HepG2 (cell line): ENCODE results near the gene KLHL30. TPM values are rescaled to one million over a fixed set of nuclear protein-coding genes. Genes with fewer than 3 reads are reported as not detected.

ENCODE experiments used
- ATF5 ChIP-seq: sonication (generic); formaldehyde crosslinking; IDR thresholded peaks from 2 replicates; pipeline ENCODE4 v1.4.0; 2020; ENCODE audit warnings: mild to moderate bottlenecking, low read depth, missing genetic modification reagents
- ATRX ChIP-seq: sonication (generic); formaldehyde crosslinking; IDR thresholded peaks from 2 replicates; pipeline ENCODE4 v1.4.0; 2020; ENCODE audit warnings: missing genetic modification reagents, borderline replicate concordance
- CBFB ChIP-seq: sonication (generic); formaldehyde crosslinking; IDR thresholded peaks from 2 replicates; pipeline ENCODE4 v1.4.0; 2020; ENCODE audit warnings: missing genetic modification reagents
- NR1H2 ChIP-seq: sonication (generic); formaldehyde crosslinking; IDR thresholded peaks from 2 replicates; pipeline ENCODE4 v1.8.1; 2022; ENCODE audit warnings: low read depth, missing genetic modification reagents, borderline replicate concordance
- NR2F6 ChIP-seq, 2 experiments: IDR thresholded peaks; 2 replicates each; pipeline ENCODE4 v1.6.1; 2016; ENCODE audit warnings: antibody characterized with exemption in 1 of 2, mild to moderate bottlenecking in 1 of 2
- RAD51 ChIP-seq: fragments of 450-650 bp; IDR thresholded peaks from 2 replicates; pipeline ENCODE4 v1.6.1; 2016; ENCODE audit warnings: borderline replicate concordance
- RARG ChIP-seq: sonication (generic); formaldehyde crosslinking; IDR thresholded peaks from 2 replicates; pipeline ENCODE4 v1.4.0; 2020; ENCODE audit warnings: low read depth, mild to moderate bottlenecking, missing genetic modification reagents
- SP5 ChIP-seq: IDR thresholded peaks from 2 replicates; pipeline ENCODE4 v1.6.1; 2016; ENCODE audit warnings: low read depth, borderline replicate concordance
- U2AF1 ChIP-seq: fragments of 200-400 bp; formaldehyde crosslinking; optimal IDR thresholded peaks from 2 replicates; pipeline ENCODE3; 2017; ENCODE audit warnings: mild to moderate bottlenecking, low read depth, low read length
- ZBTB20 ChIP-seq: sonication (generic); formaldehyde crosslinking; IDR thresholded peaks from 2 replicates; pipeline ENCODE4 v1.8.1; 2023; ENCODE audit warnings: missing genetic modification reagents, low read depth, mild to moderate bottlenecking, borderline replicate concordance
- ZNF562 ChIP-seq: sonication (generic); formaldehyde crosslinking; IDR thresholded peaks from 2 replicates; pipeline ENCODE4 v1.8.0; 2022; ENCODE audit warnings: missing genetic modification reagents, borderline replicate concordance
- ZNF644 ChIP-seq: IDR thresholded peaks from 2 replicates; pipeline ENCODE4 v1.6.1; 2016; ENCODE audit warnings: low read depth
- ZNF687 ChIP-seq: sonication (generic); formaldehyde crosslinking; IDR thresholded peaks from 2 replicates; pipeline ENCODE4 v1.5.1; 2020; ENCODE audit warnings: mild to moderate bottlenecking, missing genetic modification reagents, moderate library complexity
- ZNF747 ChIP-seq: sonication (generic); formaldehyde crosslinking; IDR thresholded peaks from 2 replicates; pipeline ENCODE4 v1.8.1; 2023; ENCODE audit warnings: missing genetic modification reagents, mild to moderate bottlenecking, borderline replicate concordance
- ZNF878 ChIP-seq: sonication (generic); formaldehyde crosslinking; IDR thresholded peaks from 2 replicates; pipeline ENCODE4 v1.8.1; 2023; ENCODE audit warnings: mild to moderate bottlenecking, missing genetic modification reagents, moderate library complexity
- polyA plus RNA-seq, 8 experiments: library from polyadenylated mRNA; depleted of rRNA in 3 of 8; stranded (reverse) in 7 of 8; unstranded in 1 of 8; fragments of >200 nt; fragmentation: Illumina TruSeq in 4 of 8; extraction: Trizol in 4 of 8; gene quantifications; 2 replicates each; pipeline versions ENCODE4 v1.2.1 to v1.2.3, GENCODE V29; 2011 to 2016; ENCODE audit warnings: low read depth in 4 of 8, missing spikeins in 1 of 8, mixed read lengths in 1 of 8; ENCODE audit not compliant: insufficient read depth in 1 of 8
- total RNA-seq, 5 experiments: library from RNA; depleted of rRNA; stranded (reverse); fragments of >200 nt; fragmentation: Illumina TruSeq; extraction: Trizol; gene quantifications; 2 replicates each; pipeline ENCODE4 v1.2.3, GENCODE V29; 2016; ENCODE audit warnings: low read depth in 1 of 5
- TF ChIP-seq, protein P1 (sequence below): sonication (generic); formaldehyde crosslinking; IDR thresholded peaks from 2 replicates; pipeline ENCODE4 v1.4.0; 2020; ENCODE audit warnings: mild to moderate bottlenecking, missing genetic modification reagents
- TF ChIP-seq, protein P2 (sequence below): sonication (generic); formaldehyde crosslinking; IDR thresholded peaks from 2 replicates; pipeline ENCODE4 v1.9.0; 2021; ENCODE audit warnings: missing genetic modification reagents, borderline replicate concordance
- TF ChIP-seq, protein P3 (sequence below): IDR thresholded peaks from 2 replicates; pipeline ENCODE4 v1.6.1; 2016; ENCODE audit warnings: control low read depth

KLHL30 gene
- total and polyA plus RNA-seq, 2 of the 13 experiments (the other 11 are each of a cell fraction or from before 2014, with no cell fraction given), result 0.05 TPM; not detected in 1

- TF ChIP-seq ZNF687 (CRISPR knock-in tag) (0 out of 2 replicates have a peak, but pooled peaks have one; percentile 11), U2AF1 (no peak), ATF5 (no peak), NR1H2 (CRISPR knock-in tag) (no peak), RAD51 (0 out of 2 replicates have a peak, but pooled peaks have one; percentile 4), CBFB (CRISPR knock-in tag) (no peak), ZNF878 (no peak), ZNF562 (CRISPR knock-in tag) (no peak), ATRX (CRISPR knock-in tag) (no peak), ZBTB20 (no peak), ZNF644 (CRISPR knock-in tag) (no peak), ZNF747 (CRISPR knock-in tag) (no peak), NR2F6 (IDR thresholded peaks at IDR 0.05) (no peak), NR2F6 (CRISPR knock-in tag; IDR thresholded peaks at IDR 0.05) (no peak), SP5 (no peak), RARG (CRISPR knock-in tag) (no peak)
- TF ChIP-seq, protein P1, sequence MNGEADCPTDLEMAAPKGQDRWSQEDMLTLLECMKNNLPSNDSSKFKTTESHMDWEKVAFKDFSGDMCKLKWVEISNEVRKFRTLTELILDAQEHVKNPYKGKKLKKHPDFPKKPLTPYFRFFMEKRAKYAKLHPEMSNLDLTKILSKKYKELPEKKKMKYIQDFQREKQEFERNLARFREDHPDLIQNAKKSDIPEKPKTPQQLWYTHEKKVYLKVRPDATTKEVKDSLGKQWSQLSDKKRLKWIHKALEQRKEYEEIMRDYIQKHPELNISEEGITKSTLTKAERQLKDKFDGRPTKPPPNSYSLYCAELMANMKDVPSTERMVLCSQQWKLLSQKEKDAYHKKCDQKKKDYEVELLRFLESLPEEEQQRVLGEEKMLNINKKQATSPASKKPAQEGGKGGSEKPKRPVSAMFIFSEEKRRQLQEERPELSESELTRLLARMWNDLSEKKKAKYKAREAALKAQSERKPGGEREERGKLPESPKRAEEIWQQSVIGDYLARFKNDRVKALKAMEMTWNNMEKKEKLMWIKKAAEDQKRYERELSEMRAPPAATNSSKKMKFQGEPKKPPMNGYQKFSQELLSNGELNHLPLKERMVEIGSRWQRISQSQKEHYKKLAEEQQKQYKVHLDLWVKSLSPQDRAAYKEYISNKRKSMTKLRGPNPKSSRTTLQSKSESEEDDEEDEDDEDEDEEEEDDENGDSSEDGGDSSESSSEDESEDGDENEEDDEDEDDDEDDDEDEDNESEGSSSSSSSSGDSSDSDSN, result peak; percentile 27; the same call in 1 of the 2 replicates
- TF ChIP-seq, protein P2, sequence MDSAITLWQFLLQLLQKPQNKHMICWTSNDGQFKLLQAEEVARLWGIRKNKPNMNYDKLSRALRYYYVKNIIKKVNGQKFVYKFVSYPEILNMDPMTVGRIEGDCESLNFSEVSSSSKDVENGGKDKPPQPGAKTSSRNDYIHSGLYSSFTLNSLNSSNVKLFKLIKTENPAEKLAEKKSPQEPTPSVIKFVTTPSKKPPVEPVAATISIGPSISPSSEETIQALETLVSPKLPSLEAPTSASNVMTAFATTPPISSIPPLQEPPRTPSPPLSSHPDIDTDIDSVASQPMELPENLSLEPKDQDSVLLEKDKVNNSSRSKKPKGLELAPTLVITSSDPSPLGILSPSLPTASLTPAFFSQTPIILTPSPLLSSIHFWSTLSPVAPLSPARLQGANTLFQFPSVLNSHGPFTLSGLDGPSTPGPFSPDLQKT (CRISPR knock-in tag), result no peak
- TF ChIP-seq, protein P3, sequence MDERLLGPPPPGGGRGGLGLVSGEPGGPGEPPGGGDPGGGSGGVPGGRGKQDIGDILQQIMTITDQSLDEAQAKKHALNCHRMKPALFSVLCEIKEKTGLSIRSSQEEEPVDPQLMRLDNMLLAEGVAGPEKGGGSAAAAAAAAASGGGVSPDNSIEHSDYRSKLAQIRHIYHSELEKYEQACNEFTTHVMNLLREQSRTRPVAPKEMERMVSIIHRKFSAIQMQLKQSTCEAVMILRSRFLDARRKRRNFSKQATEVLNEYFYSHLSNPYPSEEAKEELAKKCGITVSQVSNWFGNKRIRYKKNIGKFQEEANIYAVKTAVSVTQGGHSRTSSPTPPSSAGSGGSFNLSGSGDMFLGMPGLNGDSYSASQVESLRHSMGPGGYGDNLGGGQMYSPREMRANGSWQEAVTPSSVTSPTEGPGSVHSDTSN (CRISPR knock-in tag), result no peak
Observed at GRCh38 chr2:238117199-238118154, 21.0 kb upstream of the KLHL30 start (continued).
